HCT116 (cell line): ENCODE data around the gene WWOX. TPM values are rescaled to one million over a fixed set of nuclear protein-coding genes. Genes with fewer than 3 reads are reported as not detected.

ENCODE experiments used
- ATAC-seq: fragments of 200-7000 bp; cut with Tn5 transposase; 2 replicates; pipeline ENCODE4 v1.9.1; 2020; ENCODE audit warnings: mild to moderate bottlenecking, moderate library complexity
- BruUV-seq: library from RNA; stranded (reverse); fragments of 400-500 nt; replicated peaks from 2 replicates; lab custom pipeline; 2021; lab: Mats Ljungman, UMichigan
- CTCF ChIA-PET: fragments of 300-600 bp; sonication (Branson Sonifier 250); formaldehyde crosslinking; loops from one replicate; lab custom pipeline; 2021; ENCODE audit warnings: antibody characterized with exemption; lab: Charles Lee
- POLR2A ChIA-PET: fragments of 300-600, 350-600 bp; sonication (Branson Sonifier 250); formaldehyde crosslinking; loops from one replicate; lab custom pipeline; 2021; ENCODE audit warnings: antibody characterized with exemption; lab: Charles Lee
- RAD21 ChIA-PET, 2 experiments: fragments of 300-600 bp; sonication (Branson Sonifier 250); formaldehyde crosslinking; loops; one replicate each; lab custom pipeline; 2023; ENCODE audit warnings: low total read pairs in 2 of 2; ENCODE audit not compliant: uncharacterized antibody in 2 of 2, unreplicated experiment in 2 of 2, low non-redundant PET in 1 of 2; lab: Charles Lee
- DNase-seq: peaks from one replicate; pipeline ENCODE4 v3.0.0-alpha.2; 2010; ENCODE audit warnings: low read depth, low spot score
- H2AFZ ChIP-seq: fragments of 200-600 bp; shearing (Covaris generic), sonication (generic); 2 replicates; pipeline ENCODE4 v1.6.1; 2017; ENCODE audit warnings: low read depth, mixed run types, mixed read lengths, antibody characterized with exemption, low read length; ENCODE audit not compliant: poor library complexity, severe bottlenecking
- H3K27ac ChIP-seq: 2 replicates; pipeline ENCODE4 v1.5.1; 2012; ENCODE audit warnings: low read depth, low read length
- H3K27me3 ChIP-seq: fragments of 200-600 bp; sonication (generic); 2 replicates; pipeline ENCODE4 v1.6.1; 2016; ENCODE audit warnings: mixed run types, low read length, mixed read lengths; ENCODE audit not compliant: insufficient read depth
- H3K36me3 ChIP-seq, 2 experiments: fragments of 200-500 bp in 1 of 2; fragments of 200-600 bp in 1 of 2; sonication (Bioruptor generic) in 1 of 2; sonication (generic) in 1 of 2; 2 replicates each; pipeline versions ENCODE4 v1.5.1 to v1.6.1; 2014 to 2016; ENCODE audit warnings: low read length in 2 of 2, inconsistent platforms in 1 of 2, mixed read lengths in 1 of 2, mixed run types in 1 of 2; ENCODE audit not compliant: insufficient read depth in 2 of 2, control insufficient read depth in 1 of 2
- H3K4me1 ChIP-seq, 2 experiments: fragments of 200-600 bp in 1 of 2; sonication (generic) in 1 of 2; 2 replicates each; pipeline versions ENCODE4 v1.5.1 to v1.6.1; 2012 to 2017; ENCODE audit warnings: low read length in 2 of 2, inconsistent platforms in 1 of 2, mild to moderate bottlenecking in 1 of 2, mixed read lengths in 1 of 2, mixed run types in 1 of 2, moderate library complexity in 1 of 2; ENCODE audit not compliant: insufficient read depth in 2 of 2, control insufficient read depth in 1 of 2
- H3K4me2 ChIP-seq: fragments of 200-600 bp; sonication (generic); 2 replicates; pipeline ENCODE4 v1.6.1; 2017; ENCODE audit warnings: mixed run types, low read length, mixed read lengths
- H3K4me3 ChIP-seq, 2 experiments: fragments of 200-600 bp in 1 of 2; sonication (generic) in 1 of 2; replicated peaks in 1 of 2; 2 replicates each; pipeline ENCODE4 v1.5.1; 2011 to 2016; ENCODE audit warnings: low read length in 2 of 2, control low read depth in 1 of 2, low read depth in 1 of 2, mild to moderate bottlenecking in 1 of 2, mixed read lengths in 1 of 2, mixed run types in 1 of 2
- H3K79me2 ChIP-seq: fragments of 200-600 bp; sonication (generic); 2 replicates; pipeline ENCODE4 v1.6.1; 2017; ENCODE audit warnings: mild to moderate bottlenecking, mixed run types, low read length, moderate library complexity, mixed read lengths; ENCODE audit not compliant: insufficient read depth
- H3K9ac ChIP-seq: fragments of 200-600 bp; sonication (generic); 2 replicates; pipeline ENCODE4 v1.6.1; 2016; ENCODE audit warnings: low read length, mixed read lengths
- H3K9me2 ChIP-seq: fragments of 200-600 bp; sonication (generic), shearing (Covaris generic); 2 replicates; pipeline ENCODE4 v1.6.1; 2017; ENCODE audit warnings: mixed run types, mild to moderate bottlenecking, moderate library complexity; ENCODE audit not compliant: insufficient read depth
- H3K9me3 ChIP-seq, 2 experiments: fragments of 200-500 bp in 1 of 2; fragments of 200-600 bp in 1 of 2; sonication (Bioruptor generic) in 1 of 2; sonication (generic) in 1 of 2; 2 replicates each; pipeline ENCODE4 v1.6.1; 2014 to 2017; ENCODE audit warnings: low read length in 2 of 2, mixed read lengths in 2 of 2, inconsistent platforms in 1 of 2, low read depth in 1 of 2, mild to moderate bottlenecking in 1 of 2, mixed run types in 1 of 2, moderate library complexity in 1 of 2; ENCODE audit not compliant: control insufficient read depth in 1 of 2, insufficient read depth in 1 of 2
- H4K20me1 ChIP-seq: fragments of 200-600 bp; sonication (generic), shearing (Covaris generic); 2 replicates; pipeline ENCODE4 v1.6.1; 2017; ENCODE audit warnings: mixed run types, mild to moderate bottlenecking, moderate library complexity; ENCODE audit not compliant: insufficient read depth
- CBX3 ChIP-seq: IDR thresholded peaks from 2 replicates; pipeline ENCODE4 v1.6.1; 2012; ENCODE audit warnings: low read depth
- EZH2 ChIP-seq: fragments of 200-600 bp; sonication (generic); IDR thresholded peaks from 2 replicates; pipeline ENCODE4 v1.6.1; 2017; ENCODE audit warnings: antibody characterized with exemption, mixed run types
- EZH2phosphoT487 ChIP-seq: fragments of 200-600 bp; IDR thresholded peaks from 2 replicates; pipeline ENCODE4 v1.6.1; 2018; ENCODE audit warnings: antibody characterized with exemption, borderline replicate concordance
- POLR2A ChIP-seq: IDR thresholded peaks from 2 replicates; pipeline ENCODE4 v1.7.0; 2011; ENCODE audit warnings: borderline replicate concordance; ENCODE audit not compliant: insufficient read depth, insufficient read length; ENCODE audit errors: extremely low read depth
- RAD21 ChIP-seq: IDR thresholded peaks from 2 replicates; pipeline ENCODE4 v1.6.1; 2012; ENCODE audit warnings: low read depth, mild to moderate bottlenecking
- YY1 ChIP-seq: IDR thresholded peaks from 2 replicates; pipeline ENCODE4 v1.6.1; 2011; ENCODE audit warnings: low read length, low read depth, moderate library complexity, mild to moderate bottlenecking; ENCODE audit not compliant: insufficient replicate concordance; ENCODE audit errors: extremely low read depth
- intact Hi-C: fragments of 100-400 bp; cut with micrococcal nuclease; formaldehyde crosslinking; loops from 2 replicates; pipeline ENCODE4 v1.10.0; 2022
- total RNA-seq: library from RNA; stranded (reverse); gene quantifications from one replicate; pipeline ENCODE4 v1.2.1, GENCODE V29; 2021; ENCODE audit not compliant: unreplicated experiment

Gene WWOX
- total RNA-seq, 1 experiment from 2014 or later, result 13.7 TPM

- H4K20me1 ChIP-seq, result no peaks in the 10 kb centered on the region
- H2AFZ ChIP-seq, result no peak overlapping the region
- H3K4me1 ChIP-seq, result no peaks in the 10 kb centered on the region
- no peaks in the 10 kb centered on the region for H3K79me2 ChIP-seq
- ChIA-PET CTCF (no interaction called here), RAD21 (no interaction called here), POLR2A (no interaction called here)
- no peak for ATAC-seq
- no peak for TF ChIP-seq RAD21
- TF ChIP-seq EZH2, result no peak
- BruUV-seq, result no TSS peak
- no peaks in the 10 kb centered on the region for H3K36me3 ChIP-seq
- no peak overlapping the region for H3K4me3 ChIP-seq
- H3K4me2 ChIP-seq, result no peak overlapping the region
- intact Hi-C loops, result no loop called here
- DNase-seq, result no peak
- no peaks in the 10 kb centered on the region for H3K9me2 ChIP-seq
- H3K27ac ChIP-seq, result no peak overlapping the region
- no peaks in the 10 kb centered on the region for H3K27me3 ChIP-seq
- no peak overlapping the region for H3K9ac ChIP-seq
- peaks cover 9 to 10% of the 10 kb centered on the region in 2 experiments; a peak in 2 of 4 replicates for H3K9me3 ChIP-seq
Measured at GRCh38 chr16:79150151-79150550, 1050.7 kb downstream of the WWOX start.

GRCh38 chr16:79150632-79151310 is 1051.3 kb downstream of the WWOX start:
- no peaks in the 10 kb centered on the region for H3K36me3 ChIP-seq
- ChIA-PET POLR2A (no interaction called here), CTCF (no interaction called here), RAD21 (no interaction called here)
- DNase-seq (no peak), ATAC-seq (no peak)
- no peak overlapping the region for H3K4me2 ChIP-seq
- no peak overlapping the region for H3K9ac ChIP-seq
- no peak overlapping the region for H3K4me3 ChIP-seq
- no peaks in the 10 kb centered on the region for H3K9me2 ChIP-seq
- H4K20me1 ChIP-seq, result no peaks in the 10 kb centered on the region
- intact Hi-C loops, result no loop called here
- H2AFZ ChIP-seq, result no peak overlapping the region
- TF ChIP-seq YY1 (no peak), EZH2phosphoT487 (no peak), CBX3 (no peak), EZH2 (no peak), POLR2A (no peak)
- H3K9me3 ChIP-seq, result peaks cover 9 to 10% of the 10 kb centered on the region in 2 experiments; a peak in 2 of 4 replicates
- no peaks in the 10 kb centered on the region for H3K4me1 ChIP-seq
- no peaks in the 10 kb centered on the region for H3K79me2 ChIP-seq
- no peak overlapping the region for H3K27ac ChIP-seq
- H3K27me3 ChIP-seq, result no peaks in the 10 kb centered on the region
- BruUV-seq, result no TSS peak
